ENCODE results near the gene PLA2G5. TPM values are rescaled to one million over a fixed set of nuclear protein-coding genes. Genes with fewer than 3 reads are reported as not detected.

PLA2G5 gene
- total RNA-seq, 1 experiment from 2014 or later = not detected

GRCh38 chr1:20080441-20081352, 10.7 kb downstream of the PLA2G5 start:
- in situ Hi-C loops (cut with HindIII; ENCODE audit: low pct_unique_long_range_greater_than_20kb, low sequenced_read_pairs) = no loop called here
- no peak for DNase-seq (ENCODE audit: low read depth, low spot score)

DNA sequence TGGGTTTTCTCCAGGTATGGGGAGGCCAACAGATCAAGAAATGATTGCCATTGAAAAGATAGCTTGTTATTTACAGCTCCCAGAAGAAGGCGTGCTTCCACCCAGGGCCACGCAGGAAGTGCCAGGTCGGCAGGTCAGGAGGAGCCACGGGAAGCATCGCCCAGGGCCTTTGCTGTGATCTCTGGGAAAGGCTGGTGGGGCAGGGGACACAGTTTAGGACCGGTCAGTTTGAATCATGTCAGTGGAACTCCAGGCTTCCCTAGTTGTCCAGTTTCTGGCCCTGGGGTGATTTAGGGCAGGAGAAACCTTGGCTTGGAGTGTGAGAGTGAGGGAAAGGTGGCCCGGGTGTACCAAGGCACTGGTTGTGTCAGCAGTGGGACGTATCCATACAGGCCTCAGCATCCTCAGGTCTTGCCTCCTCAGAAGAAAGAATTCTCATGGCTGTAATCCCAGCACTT, 11.4 kb downstream of the PLA2G5 start:
- no peak for DNase-seq (ENCODE audit: low read depth, low spot score)
- in situ Hi-C loops (cut with HindIII; ENCODE audit: low pct_unique_long_range_greater_than_20kb, low sequenced_read_pairs) = no loop called here

GRCh38 chr1:20082772-20083171, 12.8 kb downstream of the PLA2G5 start:
- no peak for DNase-seq (ENCODE audit: low read depth, low spot score)
- in situ Hi-C loops (cut with HindIII; ENCODE audit: low pct_unique_long_range_greater_than_20kb, low sequenced_read_pairs) = no loop called here

DNA sequence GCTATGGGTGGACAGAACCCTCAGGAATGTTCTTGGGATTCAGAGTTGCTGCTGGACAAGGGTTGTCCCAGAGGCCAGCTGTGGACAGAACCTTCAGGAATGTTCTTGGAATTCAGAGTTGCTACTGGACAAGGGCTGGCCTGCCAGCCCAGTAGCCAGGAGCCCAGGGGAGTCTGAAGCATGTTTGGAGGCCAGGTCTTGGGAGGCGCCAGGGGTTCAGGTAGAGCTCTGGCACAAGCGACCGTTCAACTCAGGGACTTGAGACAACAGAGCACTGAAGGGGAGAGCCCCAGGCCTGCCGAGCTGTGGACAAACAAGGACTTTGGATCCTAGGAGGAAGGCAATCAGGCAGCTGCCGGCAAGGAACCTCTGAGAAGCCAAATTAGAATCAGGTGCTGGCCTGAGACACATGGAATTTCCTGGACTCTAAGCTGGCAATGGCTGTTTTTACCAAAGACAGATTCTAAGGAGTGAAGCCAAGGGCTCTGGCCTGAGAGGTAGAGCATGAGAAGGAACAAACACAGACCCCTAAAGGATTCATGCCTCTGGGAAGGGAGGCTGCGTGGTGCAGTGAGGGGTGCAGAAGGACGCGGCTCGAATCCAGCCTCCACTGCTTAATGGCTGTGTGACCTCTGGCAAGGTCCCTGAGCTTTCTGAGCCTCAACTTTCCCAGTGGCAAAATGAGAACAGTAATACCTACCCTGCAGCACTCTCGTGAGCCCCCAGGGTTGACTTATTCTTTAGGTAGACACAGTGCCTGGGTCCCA, 13.4 kb downstream of the PLA2G5 start:
- DNase-seq (ENCODE audit: low read depth, low spot score) = no peak
- in situ Hi-C loops (cut with HindIII; ENCODE audit: low pct_unique_long_range_greater_than_20kb, low sequenced_read_pairs) = no loop called here

DNA sequence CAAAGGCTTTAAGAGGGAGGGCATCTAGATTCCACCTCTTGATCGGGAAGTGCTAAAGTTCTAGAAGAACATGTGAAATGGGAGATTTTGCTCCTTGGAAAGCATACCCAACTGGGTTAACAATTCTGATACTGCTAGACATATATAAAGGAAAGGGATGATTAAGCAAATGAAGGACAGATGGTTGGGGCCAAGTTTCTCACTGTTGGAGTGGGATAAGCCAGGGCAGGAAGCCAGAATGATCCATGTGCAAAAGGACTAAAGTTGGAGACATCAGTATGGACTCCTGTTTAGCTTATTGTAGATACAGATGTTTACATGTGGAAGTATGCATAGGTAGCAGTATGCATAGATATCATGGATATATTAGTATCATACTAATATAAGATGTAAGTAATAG, 16.8 kb downstream of the PLA2G5 start:
- DNase-seq (ENCODE audit: low read depth, low spot score) = no peak
- in situ Hi-C loops (cut with HindIII; ENCODE audit: low pct_unique_long_range_greater_than_20kb, low sequenced_read_pairs) = no loop called here

DNA sequence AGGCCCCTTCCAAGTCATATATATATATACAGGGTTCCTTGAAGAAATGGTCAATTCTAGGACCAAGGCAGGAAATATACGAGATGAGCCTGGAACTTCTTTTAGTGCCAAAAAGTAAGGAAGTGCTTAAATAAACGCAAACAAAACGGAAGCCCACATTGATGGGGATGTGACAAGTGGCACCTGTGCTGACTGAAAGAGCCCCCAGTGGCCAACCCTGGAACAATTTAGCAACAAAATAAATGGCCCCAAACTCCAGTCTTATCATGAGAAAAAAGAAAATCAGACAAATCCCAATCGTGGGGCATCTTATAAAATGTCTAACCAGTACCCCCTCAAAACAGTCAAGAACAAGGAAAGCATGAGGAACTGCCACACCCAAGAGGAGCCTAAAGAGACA, 17.7 kb downstream of the PLA2G5 start:
- no peak for DNase-seq (ENCODE audit: low read depth, low spot score)
- in situ Hi-C loops (cut with HindIII; ENCODE audit: low pct_unique_long_range_greater_than_20kb, low sequenced_read_pairs) = no loop called here

DNA sequence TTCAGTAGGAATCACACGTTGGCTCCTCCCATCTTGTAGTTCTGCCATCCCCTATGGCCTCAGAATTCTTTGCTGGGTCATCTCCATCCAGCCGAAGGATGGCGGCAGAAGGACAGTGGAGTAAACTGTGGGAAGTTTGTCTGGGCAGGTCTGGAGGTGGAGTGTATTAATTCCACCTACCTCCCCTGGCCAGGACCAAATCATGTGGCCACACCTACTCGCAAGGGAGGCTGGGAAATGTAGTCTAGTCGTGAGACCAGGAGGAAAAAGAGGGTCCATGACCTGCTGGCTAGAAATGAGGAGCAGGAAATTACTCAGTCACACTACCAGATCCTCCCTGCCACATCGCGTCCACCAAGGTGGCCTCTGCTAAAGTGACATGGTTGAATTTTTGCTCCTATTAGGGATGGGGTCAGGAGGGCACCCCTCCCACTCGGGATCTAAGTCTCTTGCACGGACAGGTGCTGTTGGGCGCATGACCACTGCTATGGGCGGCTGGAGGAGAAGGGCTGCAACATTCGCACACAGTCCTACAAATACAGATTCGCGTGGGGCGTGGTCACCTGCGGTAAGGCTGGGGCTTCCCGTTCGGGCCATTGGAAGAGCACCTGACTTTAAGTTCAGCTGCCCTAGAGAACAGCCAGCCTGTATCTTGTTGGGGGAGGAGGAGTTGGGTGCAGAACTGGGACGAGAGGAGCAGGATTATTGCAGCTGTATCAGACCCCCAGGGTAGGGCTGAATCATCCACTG, 19.5 kb downstream of the PLA2G5 start:
- peak; percentile 22 for DNase-seq (ENCODE audit: low read depth, low spot score)

GRCh38 chr1:20090119-20090518, 20.1 kb downstream of the PLA2G5 start:
- no peak for DNase-seq (ENCODE audit: low read depth, low spot score)
- in situ Hi-C loops (cut with HindIII; ENCODE audit: low pct_unique_long_range_greater_than_20kb, low sequenced_read_pairs) = no loop called here

More for the DNA sequence above, 19.5 kb downstream of the PLA2G5 start:
- in situ Hi-C loops (cut with HindIII; ENCODE audit: low pct_unique_long_range_greater_than_20kb, low sequenced_read_pairs) = no loop called here

DNA sequence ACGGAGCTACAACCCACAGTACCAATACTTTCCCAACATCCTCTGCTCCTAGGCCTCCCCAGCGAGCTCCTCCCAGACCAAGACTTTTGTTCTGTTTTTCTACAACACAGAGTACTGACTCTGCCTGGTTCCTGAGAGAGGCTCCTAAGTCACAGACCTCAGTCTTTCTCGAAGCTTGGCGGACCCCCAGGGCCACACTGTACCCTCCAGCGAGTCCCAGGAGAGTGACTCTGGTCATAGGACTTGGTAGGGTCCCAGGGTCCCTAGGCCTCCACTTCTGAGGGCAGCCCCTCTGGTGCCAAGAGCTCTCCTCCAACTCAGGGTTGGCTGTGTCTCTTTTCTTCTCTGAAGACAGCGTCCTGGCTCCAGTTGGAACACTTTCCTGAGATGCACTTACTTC, 20.6 kb downstream of the PLA2G5 start:
- DNase-seq (ENCODE audit: low read depth, low spot score) = no peak
- in situ Hi-C loops (cut with HindIII; ENCODE audit: low pct_unique_long_range_greater_than_20kb, low sequenced_read_pairs) = no loop called here

- no peak for DNase-seq (ENCODE audit: low read depth, low spot score)
- in situ Hi-C loops (cut with HindIII; ENCODE audit: low pct_unique_long_range_greater_than_20kb, low sequenced_read_pairs) = no loop called here
These were observed 23.3 kb downstream of the PLA2G5 start for GRCh38 chr1:20093303-20093702.

- no peak for DNase-seq (ENCODE audit: low read depth, low spot score)
- in situ Hi-C loops (cut with HindIII; ENCODE audit: low pct_unique_long_range_greater_than_20kb, low sequenced_read_pairs) = no loop called here
These were observed 24.0 kb downstream of the PLA2G5 start for GRCh38 chr1:20093940-20094391.

DNA sequence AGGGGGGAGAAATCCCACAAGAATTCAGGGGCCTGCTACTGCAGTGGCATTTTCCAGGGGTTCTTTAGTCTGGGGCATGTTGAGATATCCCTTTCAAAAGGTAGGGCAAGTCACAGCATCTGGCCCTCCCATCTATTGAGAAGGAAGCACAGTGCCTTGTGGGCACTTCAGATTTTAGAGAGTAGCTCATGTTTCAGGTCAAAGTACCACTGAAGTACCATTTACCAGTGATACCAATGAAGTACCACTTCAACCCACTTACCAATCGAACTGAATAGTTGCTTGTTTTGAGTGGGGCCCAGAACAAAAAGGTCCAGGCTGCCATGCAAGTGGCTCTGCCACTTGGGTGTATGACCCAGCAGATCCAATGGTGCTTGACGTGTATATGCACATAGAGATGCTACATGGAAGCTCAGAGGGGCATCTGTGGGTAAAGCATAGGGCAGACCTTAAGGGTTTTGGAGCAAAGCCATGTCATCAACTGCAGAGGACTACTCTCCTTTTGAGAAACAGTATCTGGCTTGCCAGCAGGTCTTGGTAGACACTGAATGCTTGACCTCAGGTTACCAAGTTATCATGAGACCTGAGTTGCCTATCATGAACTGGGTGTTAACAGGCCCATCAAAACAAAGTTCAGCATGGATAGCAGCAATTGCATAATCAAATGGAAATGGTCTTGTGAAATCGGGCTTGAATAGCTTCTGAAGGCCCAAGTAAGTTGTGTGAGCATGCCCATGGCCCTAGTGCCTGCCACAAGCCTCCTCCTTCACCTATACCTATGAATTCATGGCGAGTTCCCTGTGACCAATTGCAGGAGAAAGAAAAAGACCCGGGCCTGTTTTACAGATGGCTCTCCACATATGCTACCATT, 25.8 kb downstream of the PLA2G5 start:
- no peak for DNase-seq (ENCODE audit: low read depth, low spot score)
- in situ Hi-C loops (cut with HindIII; ENCODE audit: low pct_unique_long_range_greater_than_20kb, low sequenced_read_pairs) = no loop called here

- no peak for DNase-seq (ENCODE audit: low read depth, low spot score)
- in situ Hi-C loops (cut with HindIII; ENCODE audit: low pct_unique_long_range_greater_than_20kb, low sequenced_read_pairs) = no loop called here
These were observed 26.9 kb downstream of the PLA2G5 start for GRCh38 chr1:20096840-20097447.

DNA sequence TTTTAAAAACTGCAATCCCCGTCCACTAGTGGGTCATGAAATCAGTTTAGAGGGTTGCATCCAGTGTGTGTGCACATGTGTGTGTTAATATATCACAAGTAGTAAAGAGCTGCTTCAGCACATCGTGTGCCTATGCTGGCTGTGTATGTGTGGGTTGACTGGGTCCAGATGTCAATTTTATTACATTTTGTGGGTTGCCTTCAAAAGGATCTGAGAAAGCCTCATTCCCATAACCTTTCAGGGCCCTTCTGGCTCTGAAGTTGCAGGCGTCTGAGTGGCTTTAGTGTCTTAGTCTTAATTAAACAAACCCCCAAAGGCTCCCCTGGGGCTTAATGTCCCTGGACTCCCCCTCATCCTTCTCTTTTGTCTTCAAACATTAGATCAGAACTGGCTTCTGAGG, 29.5 kb downstream of the PLA2G5 start:
- no peak for DNase-seq (ENCODE audit: low read depth, low spot score)
- in situ Hi-C loops (cut with HindIII; ENCODE audit: low pct_unique_long_range_greater_than_20kb, low sequenced_read_pairs) = no loop called here

- in situ Hi-C loops (cut with HindIII; ENCODE audit: low pct_unique_long_range_greater_than_20kb, low sequenced_read_pairs) = no loop called here
- peak; percentile 68 for DNase-seq (ENCODE audit: low read depth, low spot score)
These were observed 30.8 kb downstream of the PLA2G5 start for GRCh38 chr1:20100632-20101355.

- in situ Hi-C loops (cut with HindIII; ENCODE audit: low pct_unique_long_range_greater_than_20kb, low sequenced_read_pairs) = no loop called here
- DNase-seq (ENCODE audit: low read depth, low spot score) = no peak
These were observed 32.9 kb downstream of the PLA2G5 start for GRCh38 chr1:20102875-20103274.

Measured in SK-MEL-5 (cell line).